Placental epithelial cell (primary cell): ENCODE data around the gene PLD3. TPM values are rescaled to one million over a fixed set of nuclear protein-coding genes. Genes with fewer than 3 reads are reported as not detected.

Experiments used
- small RNA-seq: library from RNA; depleted of rRNA; stranded (forward); fragments of <200 nt; gene quantifications from one replicate; pipeline ENCODE3, GENCODE V24; 2012
- total RNA-seq: library from RNA; depleted of rRNA; stranded (reverse); fragments of >200 nt; gene quantifications from 2 replicates; pipeline ENCODE4 v1.2.3, GENCODE V29; 2012

PLD3 gene, protein sequence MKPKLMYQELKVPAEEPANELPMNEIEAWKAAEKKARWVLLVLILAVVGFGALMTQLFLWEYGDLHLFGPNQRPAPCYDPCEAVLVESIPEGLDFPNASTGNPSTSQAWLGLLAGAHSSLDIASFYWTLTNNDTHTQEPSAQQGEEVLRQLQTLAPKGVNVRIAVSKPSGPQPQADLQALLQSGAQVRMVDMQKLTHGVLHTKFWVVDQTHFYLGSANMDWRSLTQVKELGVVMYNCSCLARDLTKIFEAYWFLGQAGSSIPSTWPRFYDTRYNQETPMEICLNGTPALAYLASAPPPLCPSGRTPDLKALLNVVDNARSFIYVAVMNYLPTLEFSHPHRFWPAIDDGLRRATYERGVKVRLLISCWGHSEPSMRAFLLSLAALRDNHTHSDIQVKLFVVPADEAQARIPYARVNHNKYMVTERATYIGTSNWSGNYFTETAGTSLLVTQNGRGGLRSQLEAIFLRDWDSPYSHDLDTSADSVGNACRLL
- total RNA-seq, result 282 and 506 TPM in 2 replicates

DNA sequence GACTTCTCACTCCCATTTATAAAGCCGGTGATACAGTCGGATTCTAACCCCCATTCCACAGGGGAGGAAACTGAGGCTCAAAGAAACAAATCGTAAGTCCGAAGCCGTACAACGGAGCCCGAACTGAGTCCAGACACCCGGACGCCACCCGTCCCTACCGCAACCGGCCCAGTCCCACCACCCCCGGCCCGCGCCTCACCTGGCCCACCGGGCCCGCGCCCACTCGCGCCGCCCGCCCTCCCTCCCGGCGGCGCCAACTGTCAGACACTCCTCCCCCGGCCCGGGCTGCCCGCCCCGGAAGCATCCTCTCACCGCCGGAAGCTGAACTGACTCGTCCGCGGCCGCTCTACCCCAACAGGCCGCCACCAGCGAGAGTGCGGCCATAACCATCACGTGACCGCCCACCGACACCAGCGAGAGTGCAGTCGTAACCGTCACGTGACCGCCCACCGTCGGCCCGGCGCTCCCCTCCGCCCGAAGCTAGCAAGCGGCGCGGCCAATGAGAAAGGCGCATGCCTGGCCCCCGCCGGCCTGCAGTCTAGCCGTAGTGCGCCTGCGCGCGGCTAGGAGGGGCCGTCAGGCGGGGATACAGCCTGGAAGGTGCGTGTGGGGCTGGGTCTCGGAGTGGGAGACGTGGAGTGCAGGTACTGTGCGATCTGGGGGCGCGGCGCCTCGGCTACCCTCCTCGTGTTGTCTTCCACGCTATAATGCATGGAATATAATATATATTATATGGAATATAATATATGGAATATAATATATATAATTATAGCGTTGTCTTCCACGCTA is at the start of gene PLD3, which contains the start of gene C19orf47:
PLD3 (plus strand) TSS at position 571 of the 789 bp plus-strand sequence. CDS start 17,789 bp downstream, outside the sequence.
C19orf47 (minus strand) TSS at position 273 of the 789 bp plus-strand sequence. CDS start 6,540 bp downstream, outside the sequence.

GRCh38 chr19:40390084-40390742 is 41.7 kb downstream of the PLD3 start, which contains the start of gene HIPK4:
HIPK4 (minus strand) TSS chr19:40390181; CDS start chr19:40389902, 279 bp downstream.

DNA sequence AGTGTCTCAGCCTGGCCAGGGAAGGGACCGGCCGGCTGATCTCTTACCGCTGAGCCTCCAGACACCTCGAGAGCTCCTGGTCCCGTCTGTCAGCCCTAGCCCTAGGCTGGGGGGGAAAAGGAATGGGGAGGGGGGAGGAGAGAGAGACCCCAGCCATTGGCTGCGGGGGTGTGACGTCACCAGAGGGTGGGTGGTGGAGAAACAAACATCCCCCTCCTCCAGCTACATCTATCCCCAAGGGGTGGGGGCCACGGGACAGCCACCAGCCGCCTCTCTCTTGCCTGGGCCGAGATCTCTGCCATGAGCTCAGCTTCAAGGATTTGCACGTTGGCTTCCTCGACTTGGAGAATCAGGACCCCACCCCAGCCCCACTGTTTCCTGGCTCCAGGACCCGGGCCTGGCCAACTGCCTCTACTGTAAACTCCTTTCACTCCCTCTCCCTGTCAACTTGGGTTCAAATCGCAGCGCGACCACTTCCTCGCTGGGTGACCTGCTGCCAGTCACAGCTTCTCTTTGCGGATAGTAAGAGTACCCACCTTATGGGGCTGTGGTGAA is 64.9 kb downstream of the PLD3 start, which contains the start of gene PRX:
PRX (minus strand) TSS at position 88 of the 555 bp plus-strand sequence. CDS start 5,446 bp downstream, outside the sequence.

GRCh38 chr19:40425450-40426287 is 77.2 kb downstream of the PLD3 start, which contains the start of gene SERTAD1:
SERTAD1 (minus strand) TSS chr19:40425992; CDS start chr19:40423546, 2,446 bp downstream.

Small RNA genes within 50 kb of the gene (small RNA-seq; reads per million reads assigned to genes)
- not detected for gene MIR6796
- gene RF00019, result not detected
- gene RNU6-945P, result not detected

Other genes starting within 250 kb of the PLD3 start
- gene MAP3K10, start 157.3 kb upstream of the PLD3 start, total RNA-seq, result 5.5 and 8.4 TPM in 2 replicates
- under 0.01 TPM in 1 of 2 replicates, not detected in the other for gene TTC9B, start 130.3 kb upstream of the PLD3 start, total RNA-seq
- 0.39 TPM in 1 of 2 replicates, not detected in the other for gene CCNP, start 122.0 kb upstream of the PLD3 start, total RNA-seq
- 89.5 and 124 TPM in 2 replicates for gene AKT2, start 63.4 kb upstream of the PLD3 start, total RNA-seq
- 14.5 and 18.3 TPM in 2 replicates for gene C19orf47, start 298 bp upstream of the PLD3 start, total RNA-seq
- 0.22 and 0.39 TPM in 2 replicates for gene HIPK4, start 41.5 kb downstream of the PLD3 start, total RNA-seq
- 2.4 and 9.4 TPM in 2 replicates for gene PRX, start 64.7 kb downstream of the PLD3 start, total RNA-seq
- 26.7 and 29.0 TPM in 2 replicates for gene SERTAD1, start 77.3 kb downstream of the PLD3 start, total RNA-seq
- 55.0 and 79.2 TPM in 2 replicates for gene SERTAD3, start 95.6 kb downstream of the PLD3 start, total RNA-seq
- 96.6 and 126 TPM in 2 replicates for gene BLVRB, start 117.0 kb downstream of the PLD3 start, total RNA-seq
- gene SPTBN4, start 118.3 kb downstream of the PLD3 start, total RNA-seq, result under 0.01 and 1.5 TPM in 2 replicates
- 30.6 and 44.4 TPM in 2 replicates for gene SHKBP1, start 228.2 kb downstream of the PLD3 start, total RNA-seq